GM13977 (cell line): Measurements from ENCODE around the gene NGDN.

ENCODE experiments used
- DNase-seq: peaks from one replicate; pipeline ENCODE4 v3.0.0; 2012; ENCODE audit warnings: low spot score
- in situ Hi-C: fragments of 300-500 bp; cut with MboI; formaldehyde crosslinking; loops from one replicate; pipeline ENCODE4 v1.12.0; 2022; ENCODE audit warnings: low sequenced_read_pairs, low pct_unique_long_range_greater_than_20kb, mixed read lengths, inconsistent platforms; ENCODE audit not compliant: unreplicated experiment
- TF ChIP-seq, protein P1 (sequence below): IDR thresholded peaks from 2 replicates; pipeline ENCODE4 v1.5.1; 2012; ENCODE audit warnings: mild to moderate bottlenecking, control low read depth; ENCODE audit not compliant: insufficient read depth; ENCODE audit errors: extremely low read depth, missing control alignments

NGDN gene

GRCh38 chr14:23445773-23446172 lies 23.7 kb upstream of the NGDN start:
- in situ Hi-C loops: no loop called here

DNA sequence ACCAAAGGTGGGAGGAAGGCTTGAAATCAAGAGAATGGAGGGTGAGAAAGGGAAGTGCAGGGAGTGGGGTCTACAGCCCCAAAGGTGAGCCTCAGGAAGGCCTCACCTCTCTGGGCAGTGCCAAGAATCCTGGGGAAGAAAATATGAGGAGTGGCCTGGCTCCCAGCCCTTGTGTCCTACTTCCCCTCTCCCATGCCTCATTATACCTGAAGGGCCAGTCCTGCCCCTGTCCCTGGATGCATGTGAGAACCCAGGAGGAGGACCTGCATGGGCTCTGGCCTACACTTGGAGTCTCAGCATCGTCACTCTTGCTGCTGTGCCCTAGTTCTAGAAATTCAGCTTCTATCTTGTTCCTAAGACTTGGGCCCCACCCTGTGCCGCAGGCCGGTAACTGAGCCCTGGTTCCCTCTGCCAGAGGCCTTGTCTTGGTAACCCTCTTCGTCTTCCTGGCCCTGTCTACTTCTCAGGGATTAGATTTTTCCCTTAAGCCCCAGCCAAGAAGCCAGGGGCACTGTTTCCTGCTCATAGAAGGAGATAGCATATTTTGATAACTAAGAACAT lies 23.1 kb upstream of the NGDN start:
- no peak for DNase-seq
- in situ Hi-C loops: no loop called here
- TF ChIP-seq, protein P1, sequence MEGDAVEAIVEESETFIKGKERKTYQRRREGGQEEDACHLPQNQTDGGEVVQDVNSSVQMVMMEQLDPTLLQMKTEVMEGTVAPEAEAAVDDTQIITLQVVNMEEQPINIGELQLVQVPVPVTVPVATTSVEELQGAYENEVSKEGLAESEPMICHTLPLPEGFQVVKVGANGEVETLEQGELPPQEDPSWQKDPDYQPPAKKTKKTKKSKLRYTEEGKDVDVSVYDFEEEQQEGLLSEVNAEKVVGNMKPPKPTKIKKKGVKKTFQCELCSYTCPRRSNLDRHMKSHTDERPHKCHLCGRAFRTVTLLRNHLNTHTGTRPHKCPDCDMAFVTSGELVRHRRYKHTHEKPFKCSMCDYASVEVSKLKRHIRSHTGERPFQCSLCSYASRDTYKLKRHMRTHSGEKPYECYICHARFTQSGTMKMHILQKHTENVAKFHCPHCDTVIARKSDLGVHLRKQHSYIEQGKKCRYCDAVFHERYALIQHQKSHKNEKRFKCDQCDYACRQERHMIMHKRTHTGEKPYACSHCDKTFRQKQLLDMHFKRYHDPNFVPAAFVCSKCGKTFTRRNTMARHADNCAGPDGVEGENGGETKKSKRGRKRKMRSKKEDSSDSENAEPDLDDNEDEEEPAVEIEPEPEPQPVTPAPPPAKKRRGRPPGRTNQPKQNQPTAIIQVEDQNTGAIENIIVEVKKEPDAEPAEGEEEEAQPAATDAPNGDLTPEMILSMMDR: no peak

More at GRCh38 chr14:23445773-23446172, 23.7 kb upstream of the NGDN start:
- DNase-seq: no peak
- TF ChIP-seq, protein P1: no peak

GRCh38 chr14:23447361-23448350 lies 21.8 kb upstream of the NGDN start:
- in situ Hi-C loops: no loop called here
- TF ChIP-seq, protein P1: no peak
- DNase-seq: no peak

DNA sequence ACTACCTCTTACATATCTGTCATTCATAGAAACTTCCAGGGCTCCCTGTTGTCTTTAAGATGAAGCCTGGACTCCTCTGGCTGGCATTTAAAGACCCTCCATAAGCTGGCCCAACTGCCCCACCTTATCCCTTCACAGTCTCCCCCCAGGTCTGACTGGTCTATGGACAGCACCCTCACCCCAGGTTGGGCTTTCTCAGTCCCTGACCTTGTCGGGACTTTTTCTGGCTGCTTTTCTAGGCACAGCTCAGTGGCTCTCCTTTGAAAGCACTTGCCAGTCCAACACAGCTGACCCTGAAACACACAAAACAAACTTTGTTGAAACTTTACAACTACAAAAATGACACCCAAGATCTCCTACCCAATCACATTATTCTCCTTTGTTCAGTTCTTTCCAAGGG lies 20.2 kb upstream of the NGDN start:
- TF ChIP-seq, protein P1: no peak
- no peak for DNase-seq
- in situ Hi-C loops: no loop called here

DNA sequence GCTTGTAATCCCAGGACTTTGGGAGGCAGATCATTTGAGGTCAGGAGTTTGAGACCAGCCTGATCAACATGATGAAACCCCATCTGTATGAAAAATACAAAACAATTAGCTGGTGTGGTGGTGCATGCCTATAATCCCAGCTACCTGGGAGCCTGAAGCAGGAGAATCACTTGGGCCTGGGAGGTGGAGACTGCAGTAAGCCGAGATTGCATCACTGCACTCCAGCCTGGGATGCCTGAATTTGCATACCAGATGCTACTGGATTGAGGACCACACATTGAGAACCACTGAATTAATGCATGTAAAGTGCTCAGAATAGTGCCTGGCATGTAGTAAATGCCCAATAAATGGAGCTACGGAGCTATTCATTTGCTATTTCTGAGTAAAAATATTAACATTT lies 19.1 kb upstream of the NGDN start:
- no peak for DNase-seq
- in situ Hi-C loops: no loop called here
- TF ChIP-seq, protein P1: no peak

DNA sequence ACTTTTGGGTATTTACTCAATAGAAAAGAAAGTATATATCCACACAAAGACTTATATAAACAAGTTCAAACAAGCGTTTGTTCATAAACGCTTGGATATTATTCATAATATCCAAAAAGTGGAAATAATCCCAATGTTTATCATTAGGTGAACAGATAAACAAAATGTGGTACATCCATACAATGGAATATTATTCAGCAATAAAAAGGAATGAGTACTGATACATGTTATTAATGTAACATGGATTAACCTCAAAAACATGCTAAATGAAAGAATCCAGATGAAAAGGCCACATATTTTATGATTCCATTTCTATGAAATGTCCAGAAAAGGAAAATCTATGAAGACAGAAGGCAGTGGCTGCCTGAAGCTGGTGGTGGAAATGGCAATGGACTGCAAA lies 17.3 kb upstream of the NGDN start:
- TF ChIP-seq, protein P1: no peak
- DNase-seq: no peak
- in situ Hi-C loops: no loop called here
